Keratinocyte (primary cell): ENCODE data around the gene TDRD9.

Source experiments
- CTCF ChIP-seq, 3 experiments: IDR thresholded peaks in 1 of 3; conservative IDR thresholded peaks in 1 of 3; optimal IDR thresholded peaks in 1 of 3; 2 replicates in 2 of 3; 3 replicates in 1 of 3; pipeline versions ENCODE3 to v1.5.1; 2011; ENCODE audit warnings: low read length in 3 of 3, mild to moderate bottlenecking in 3 of 3, moderate library complexity in 2 of 3, control low read depth in 1 of 3, inconsistent platforms in 1 of 3; ENCODE audit not compliant: insufficient read depth in 2 of 3; ENCODE audit errors: extremely low read depth in 1 of 3
- EZH2 ChIP-seq: IDR thresholded peaks from one replicate; pipeline ENCODE4 v1.6.1; 2012; ENCODE audit warnings: inconsistent platforms, mild to moderate bottlenecking, low read length, moderate library complexity

GRCh38 chr14:104064003-104064402 lies 135.7 kb downstream of the TDRD9 start:
- no peak for TF ChIP-seq CTCF (optimal IDR thresholded peaks at IDR 0.05 in 1 of 3, IDR thresholded peaks at IDR 0.05 in 1 of 3, conservative IDR thresholded peaks at IDR 0.05 in 1 of 3; ENCODE audit: extremely low read depth in 1 of 3, insufficient read depth in 2 of 3, low read length in 3 of 3)
- no peak for TF ChIP-seq EZH2
